Measurements from ENCODE around the gene STEAP4. TPM values are rescaled to one million over a fixed set of nuclear protein-coding genes. Genes with fewer than 3 reads are reported as not detected.

STEAP4 gene
- total and polyA plus RNA-seq, 2 of the 13 experiments (the other 11 are each of a cell fraction or from before 2014, with no cell fraction given) = not detected

DNA sequence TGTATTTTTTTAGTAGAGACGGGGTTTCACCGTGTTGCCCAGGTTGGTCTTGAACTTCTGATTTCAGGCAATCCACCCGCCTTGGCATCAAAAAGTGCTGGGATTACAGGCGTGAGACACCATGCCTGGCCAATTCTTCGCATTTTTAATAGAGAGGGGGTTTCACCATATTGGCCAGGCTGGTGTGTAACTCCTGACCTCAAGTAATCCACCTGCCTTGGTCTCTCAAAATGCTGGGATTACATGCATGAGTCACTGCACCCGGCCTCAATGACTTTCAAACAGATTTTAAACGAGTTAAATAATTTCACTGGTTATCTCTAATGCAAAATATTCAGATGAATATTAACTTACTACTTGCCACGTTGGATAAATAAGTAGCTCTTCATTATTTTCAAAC is 37.6 kb upstream of the STEAP4 start:
- no peak overlapping the region for H3K4me2 ChIP-seq (ENCODE audit: low read depth, low read length)
- H3K79me2 ChIP-seq (ENCODE audit: insufficient read depth, low read length) = no peaks in the 10 kb centered on the region
- no peaks in the 10 kb centered on the region for H3K36me3 ChIP-seq (replicated peaks in 1 of 2; ENCODE audit: control insufficient read depth in 1 of 2, insufficient read depth in 2 of 2, low read length in 2 of 2)
- FAIRE-seq = no peak
- WGBS (ENCODE audit: low lambda C conversion rate) = 15% methylated on average over 8 of the region's 8 CpGs
- no peaks in the 10 kb centered on the region for H4K20me1 ChIP-seq (ENCODE audit: insufficient read depth, low read length)
- no peak overlapping the region for H3K4me3 ChIP-seq (replicated peaks in 1 of 3; ENCODE audit: insufficient read depth in 1 of 3, low read depth in 2 of 3, low read length in 3 of 3)
- intact Hi-C loops (cut with micrococcal nuclease; ENCODE audit: unreplicated experiment) (no loop called here), in situ Hi-C loops (cut with HindIII; ENCODE audit: extremely low pct_ligation_motif_present, low pct_unique_long_range_greater_than_20kb) (no loop called here)
- no peak for DNase-seq (ENCODE audit: low spot score)
- H3K9me3 ChIP-seq (ENCODE audit: low read length) = no peaks in the 10 kb centered on the region
- H3K4me1 ChIP-seq (ENCODE audit: insufficient read depth, low read length) = no peaks in the 10 kb centered on the region
- ATAC-seq = no peak
- BruUV-seq (replicated peaks) = no TSS peak
- ChIA-PET POLR2A (no interaction called here), CTCF (ENCODE audit: low intra/inter-chr PET ratio, low total read pairs) (no interaction called here)
- no peak overlapping the region for H2AFZ ChIP-seq (ENCODE audit: low read length)
- H3K9ac ChIP-seq (ENCODE audit: insufficient read depth, low read depth, low read length) = no peak overlapping the region
- peaks cover 1 to 5% of the 10 kb centered on the region in 2 experiments; a peak in 2 of 5 replicates for H3K27me3 ChIP-seq (ENCODE audit: control insufficient read depth in 1 of 2, insufficient read depth in 2 of 2, low read length in 2 of 2)
- no peak overlapping the region for H3K27ac ChIP-seq (ENCODE audit: extremely low read length, insufficient read depth, low read length)
- TF ChIP-seq SOX5 (CRISPR knock-in tag; IDR thresholded peaks at IDR 0.05; ENCODE audit: borderline replicate concordance) = no peak

DNA sequence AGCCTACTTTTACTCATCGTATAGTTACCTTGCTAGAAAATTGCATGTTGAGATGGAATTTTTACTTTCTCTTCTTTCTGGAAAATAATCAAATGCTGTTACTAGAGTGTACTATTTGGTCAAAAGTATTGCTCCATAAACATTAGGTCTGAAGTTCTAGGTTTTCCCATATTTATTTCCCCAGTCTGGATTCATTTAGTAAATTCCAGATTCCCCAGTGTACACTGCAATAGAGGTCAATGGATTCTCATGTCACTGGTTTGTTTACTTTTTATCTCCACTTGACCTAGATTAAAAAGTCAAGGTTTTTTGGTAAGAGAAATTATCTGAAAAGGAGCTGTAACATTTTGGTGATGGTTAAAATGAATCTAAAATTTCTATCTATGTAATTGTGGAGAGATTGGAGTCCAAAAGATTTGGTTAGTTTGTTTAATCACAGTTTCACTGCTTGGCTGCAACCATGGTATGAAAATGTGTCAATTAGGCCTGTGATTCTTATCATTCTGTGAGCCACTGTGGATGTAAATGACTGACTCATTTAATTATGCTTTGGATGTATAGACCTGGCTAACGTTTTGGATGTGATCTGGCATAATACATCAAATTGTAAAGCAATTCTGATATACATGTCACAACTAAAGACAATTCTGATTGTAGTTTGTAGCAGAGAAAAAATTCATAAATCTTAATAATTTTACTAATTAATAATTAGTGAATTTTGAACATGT is 32.7 kb upstream of the STEAP4 start:
- DNase-seq (ENCODE audit: low spot score) = no peak
- 12% methylated on average over 2 of the region's 2 CpGs for WGBS (ENCODE audit: low lambda C conversion rate)
- BruUV-seq (replicated peaks) = no TSS peak
- Histone ChIP-seq H3K79me2 (ENCODE audit: insufficient read depth, low read length) (no peaks in the 10 kb centered on the region), H3K27ac (ENCODE audit: extremely low read length, insufficient read depth, low read length) (no peak overlapping the region), H3K4me2 (ENCODE audit: low read depth, low read length) (no peak overlapping the region), H4K20me1 (ENCODE audit: insufficient read depth, low read length) (no peaks in the 10 kb centered on the region), H3K36me3 (replicated peaks in 1 of 2; ENCODE audit: control insufficient read depth in 1 of 2, insufficient read depth in 2 of 2, low read length in 2 of 2) (no peaks in the 10 kb centered on the region), H3K9ac (ENCODE audit: insufficient read depth, low read depth, low read length) (no peak overlapping the region), H3K4me1 (ENCODE audit: insufficient read depth, low read length) (no peaks in the 10 kb centered on the region), H3K27me3 (ENCODE audit: control insufficient read depth in 1 of 2, insufficient read depth in 2 of 2, low read length in 2 of 2) (peaks cover 0 to 4% of the 10 kb centered on the region in 2 experiments; a peak in 1 of 5 replicates), H3K4me3 (replicated peaks in 1 of 3; ENCODE audit: insufficient read depth in 1 of 3, low read depth in 2 of 3, low read length in 3 of 3) (no peak overlapping the region), H3K9me3 (ENCODE audit: low read length) (no peaks in the 10 kb centered on the region), H2AFZ (ENCODE audit: low read length) (no peak overlapping the region)
- ChIA-PET CTCF (ENCODE audit: low intra/inter-chr PET ratio, low total read pairs) (no interaction called here), POLR2A (no interaction called here)
- FAIRE-seq = no peak
- ATAC-seq = no peak
- in situ Hi-C loops (cut with HindIII; ENCODE audit: extremely low pct_ligation_motif_present, low pct_unique_long_range_greater_than_20kb) = no loop called here
- intact Hi-C loops (cut with micrococcal nuclease; ENCODE audit: unreplicated experiment) = no loop called here
- TF ChIP-seq ZNF747 (CRISPR knock-in tag; IDR thresholded peaks at IDR 0.05; ENCODE audit: borderline replicate concordance) (no peak), NFE2L1 (CRISPR knock-in tag; IDR thresholded peaks at IDR 0.05; ENCODE audit: borderline replicate concordance) (no peak), GTF2F1 (IDR thresholded peaks at IDR 0.05; ENCODE audit: low read length) (no peak), ZNF557 (CRISPR knock-in tag; IDR thresholded peaks at IDR 0.05) (no peak), ZNF564 (CRISPR knock-in tag; IDR thresholded peaks at IDR 0.05) (no peak), FIP1L1 (IDR thresholded peaks at IDR 0.05; ENCODE audit: borderline replicate concordance, insufficient read depth, low read depth, low read length) (no peak), ZNF720 (CRISPR knock-in tag; IDR thresholded peaks at IDR 0.05) (no peak), ZNF562 (CRISPR knock-in tag; IDR thresholded peaks at IDR 0.05; ENCODE audit: borderline replicate concordance) (no peak), GABPB1 (CRISPR knock-in tag; IDR thresholded peaks at IDR 0.05) (no peak)
- TF ChIP-seq, protein P1, sequence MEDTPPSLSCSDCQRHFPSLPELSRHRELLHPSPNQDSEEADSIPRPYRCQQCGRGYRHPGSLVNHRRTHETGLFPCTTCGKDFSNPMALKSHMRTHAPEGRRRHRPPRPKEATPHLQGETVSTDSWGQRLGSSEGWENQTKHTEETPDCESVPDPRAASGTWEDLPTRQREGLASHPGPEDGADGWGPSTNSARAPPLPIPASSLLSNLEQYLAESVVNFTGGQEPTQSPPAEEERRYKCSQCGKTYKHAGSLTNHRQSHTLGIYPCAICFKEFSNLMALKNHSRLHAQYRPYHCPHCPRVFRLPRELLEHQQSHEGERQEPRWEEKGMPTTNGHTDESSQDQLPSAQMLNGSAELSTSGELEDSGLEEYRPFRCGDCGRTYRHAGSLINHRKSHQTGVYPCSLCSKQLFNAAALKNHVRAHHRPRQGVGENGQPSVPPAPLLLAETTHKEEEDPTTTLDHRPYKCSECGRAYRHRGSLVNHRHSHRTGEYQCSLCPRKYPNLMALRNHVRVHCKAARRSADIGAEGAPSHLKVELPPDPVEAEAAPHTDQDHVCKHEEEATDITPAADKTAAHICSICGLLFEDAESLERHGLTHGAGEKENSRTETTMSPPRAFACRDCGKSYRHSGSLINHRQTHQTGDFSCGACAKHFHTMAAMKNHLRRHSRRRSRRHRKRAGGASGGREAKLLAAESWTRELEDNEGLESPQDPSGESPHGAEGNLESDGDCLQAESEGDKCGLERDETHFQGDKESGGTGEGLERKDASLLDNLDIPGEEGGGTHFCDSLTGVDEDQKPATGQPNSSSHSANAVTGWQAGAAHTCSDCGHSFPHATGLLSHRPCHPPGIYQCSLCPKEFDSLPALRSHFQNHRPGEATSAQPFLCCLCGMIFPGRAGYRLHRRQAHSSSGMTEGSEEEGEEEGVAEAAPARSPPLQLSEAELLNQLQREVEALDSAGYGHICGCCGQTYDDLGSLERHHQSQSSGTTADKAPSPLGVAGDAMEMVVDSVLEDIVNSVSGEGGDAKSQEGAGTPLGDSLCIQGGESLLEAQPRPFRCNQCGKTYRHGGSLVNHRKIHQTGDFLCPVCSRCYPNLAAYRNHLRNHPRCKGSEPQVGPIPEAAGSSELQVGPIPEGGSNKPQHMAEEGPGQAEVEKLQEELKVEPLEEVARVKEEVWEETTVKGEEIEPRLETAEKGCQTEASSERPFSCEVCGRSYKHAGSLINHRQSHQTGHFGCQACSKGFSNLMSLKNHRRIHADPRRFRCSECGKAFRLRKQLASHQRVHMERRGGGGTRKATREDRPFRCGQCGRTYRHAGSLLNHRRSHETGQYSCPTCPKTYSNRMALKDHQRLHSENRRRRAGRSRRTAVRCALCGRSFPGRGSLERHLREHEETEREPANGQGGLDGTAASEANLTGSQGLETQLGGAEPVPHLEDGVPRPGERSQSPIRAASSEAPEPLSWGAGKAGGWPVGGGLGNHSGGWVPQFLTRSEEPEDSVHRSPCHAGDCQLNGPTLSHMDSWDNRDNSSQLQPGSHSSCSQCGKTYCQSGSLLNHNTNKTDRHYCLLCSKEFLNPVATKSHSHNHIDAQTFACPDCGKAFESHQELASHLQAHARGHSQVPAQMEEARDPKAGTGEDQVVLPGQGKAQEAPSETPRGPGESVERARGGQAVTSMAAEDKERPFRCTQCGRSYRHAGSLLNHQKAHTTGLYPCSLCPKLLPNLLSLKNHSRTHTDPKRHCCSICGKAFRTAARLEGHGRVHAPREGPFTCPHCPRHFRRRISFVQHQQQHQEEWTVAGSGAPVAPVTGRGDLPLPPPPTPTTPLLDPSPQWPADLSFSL (CRISPR knock-in tag; IDR thresholded peaks at IDR 0.05) = no peak
- TF ChIP-seq, protein P2, sequence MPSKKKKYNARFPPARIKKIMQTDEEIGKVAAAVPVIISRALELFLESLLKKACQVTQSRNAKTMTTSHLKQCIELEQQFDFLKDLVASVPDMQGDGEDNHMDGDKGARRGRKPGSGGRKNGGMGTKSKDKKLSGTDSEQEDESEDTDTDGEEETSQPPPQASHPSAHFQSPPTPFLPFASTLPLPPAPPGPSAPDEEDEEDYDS (CRISPR knock-in tag; IDR thresholded peaks at IDR 0.05) = no peak
